IMR-90 (cell line): Measurements from ENCODE around the gene FAM117B.

ENCODE experiments used
- CTCF ChIP-seq: conservative IDR thresholded peaks from 2 replicates; pipeline ENCODE4 v1.5.1; 2012; ENCODE audit warnings: mild to moderate bottlenecking, low read depth, low read length, improper control_type of control experiment
- MAZ ChIP-seq: IDR thresholded peaks from 2 replicates; pipeline ENCODE4 v1.6.1; 2012; ENCODE audit warnings: low read depth, mild to moderate bottlenecking, low read length, improper control_type of control experiment, moderate library complexity, borderline replicate concordance

DNA sequence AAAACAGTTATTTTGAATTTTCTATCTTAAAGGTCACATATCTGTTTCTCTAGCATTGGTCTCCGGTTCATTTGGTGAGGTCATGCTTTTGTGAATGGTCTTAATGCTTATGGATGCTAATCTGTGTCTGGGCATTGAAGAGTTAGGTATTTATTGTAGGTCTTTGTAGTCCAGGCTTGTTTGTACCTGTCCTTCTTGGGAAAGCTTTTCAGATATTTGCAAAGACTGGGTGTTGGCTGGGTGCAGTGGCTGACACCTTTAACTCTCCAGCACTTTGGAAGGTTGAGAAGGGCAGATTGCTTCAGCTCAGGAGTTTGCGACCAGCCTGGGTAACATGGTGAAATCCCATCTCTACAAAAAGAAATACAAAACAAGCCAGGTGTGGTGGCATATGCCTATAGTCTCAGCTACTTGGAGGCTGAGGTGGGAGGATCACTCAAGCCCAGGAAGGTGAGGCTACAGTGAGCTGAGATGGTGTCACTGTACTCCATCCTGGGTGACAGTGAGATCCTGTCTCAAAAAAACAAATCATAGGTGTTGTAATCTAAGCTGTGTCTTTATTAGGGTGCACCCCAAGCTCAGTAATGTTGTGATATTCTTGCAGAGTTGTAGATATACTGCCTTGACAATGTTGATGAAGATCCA is 82.3 kb downstream of the FAM117B start:
- TF ChIP-seq CTCF (no peak), MAZ (no peak)
